HepG2 (cell line): ENCODE results near the gene ZXDC. TPM values are rescaled to one million over a fixed set of nuclear protein-coding genes. Genes with fewer than 3 reads are reported as not detected.

Source experiments
- ATF3 ChIP-seq: sonication (generic); formaldehyde crosslinking; IDR thresholded peaks from 2 replicates; pipeline ENCODE4 v1.4.0; 2020; ENCODE audit warnings: missing genetic modification reagents
- FOXM1 ChIP-seq: sonication (generic); formaldehyde crosslinking; IDR thresholded peaks from 2 replicates; pipeline ENCODE4 v1.5.0; 2020; ENCODE audit warnings: missing genetic modification reagents
- FOXP4 ChIP-seq: sonication (generic); formaldehyde crosslinking; IDR thresholded peaks from 2 replicates; pipeline ENCODE4 v1.4.0; 2020; ENCODE audit warnings: missing genetic modification reagents
- JUN ChIP-seq: sonication (generic); formaldehyde crosslinking; IDR thresholded peaks from 2 replicates; pipeline ENCODE4 v1.4.0; 2020; ENCODE audit warnings: mild to moderate bottlenecking, missing genetic modification reagents
- KDM5A ChIP-seq: fragments of 200-600 bp; sonication (generic); IDR thresholded peaks from 2 replicates; pipeline ENCODE4 v1.7.0; 2018; ENCODE audit warnings: antibody characterized with exemption, mild to moderate bottlenecking, low read length, borderline replicate concordance
- MBD4 ChIP-seq: IDR thresholded peaks from 2 replicates; pipeline ENCODE4 v1.6.1; 2012; ENCODE audit warnings: low read length, inconsistent platforms, borderline replicate concordance
- NONO ChIP-seq, 2 experiments: fragments of 450-650 bp in 1 of 2; sonication (generic) in 1 of 2; formaldehyde crosslinking in 1 of 2; IDR thresholded peaks in 1 of 2; conservative IDR thresholded peaks in 1 of 2; 2 replicates each; pipeline versions ENCODE4 v1.6.1 to v1.8.0; 2017 to 2022; ENCODE audit warnings: mild to moderate bottlenecking in 1 of 2, missing genetic modification reagents in 1 of 2, moderate library complexity in 1 of 2
- PITX1 ChIP-seq: sonication (generic); formaldehyde crosslinking; IDR thresholded peaks from 2 replicates; pipeline ENCODE4 v1.5.1; 2020; ENCODE audit warnings: mild to moderate bottlenecking, missing genetic modification reagents
- PRPF4 ChIP-seq: fragments of 200-400 bp; formaldehyde crosslinking; IDR thresholded peaks from 2 replicates; pipeline ENCODE4 v1.6.1; 2016; ENCODE audit warnings: low read length, low read depth; ENCODE audit not compliant: poor library complexity, severe bottlenecking
- RNF219 ChIP-seq: sonication (generic); formaldehyde crosslinking; IDR thresholded peaks from 2 replicates; pipeline ENCODE4 v1.5.0; 2020; ENCODE audit warnings: mild to moderate bottlenecking, missing genetic modification reagents
- SMYD3 ChIP-seq: sonication (generic); formaldehyde crosslinking; IDR thresholded peaks from 2 replicates; pipeline ENCODE4 v1.8.1; 2023; ENCODE audit warnings: mild to moderate bottlenecking, missing genetic modification reagents
- TBP ChIP-seq: sonication (generic); formaldehyde crosslinking; IDR thresholded peaks from 2 replicates; pipeline ENCODE4 v1.5.0; 2020; ENCODE audit warnings: missing genetic modification reagents
- U2AF2 ChIP-seq: fragments of 200-400 bp; formaldehyde crosslinking; IDR thresholded peaks from 2 replicates; pipeline ENCODE4 v1.6.1; 2017; ENCODE audit warnings: low read depth, mild to moderate bottlenecking, low read length
- XRCC5 ChIP-seq: fragments of 200-400 bp; formaldehyde crosslinking; optimal IDR thresholded peaks from 2 replicates; pipeline ENCODE3; 2017; ENCODE audit warnings: mild to moderate bottlenecking, low read length
- ZBTB33 ChIP-seq: sonication (generic); formaldehyde crosslinking; IDR thresholded peaks from 2 replicates; pipeline ENCODE4 v1.4.0; 2020; ENCODE audit warnings: missing genetic modification reagents
- ZFP1 ChIP-seq: IDR thresholded peaks from 2 replicates; pipeline ENCODE4 v1.6.1; 2016
- ZFP41 ChIP-seq: sonication (generic); formaldehyde crosslinking; IDR thresholded peaks from 2 replicates; pipeline ENCODE4 v1.4.0; 2020; ENCODE audit warnings: mild to moderate bottlenecking, missing genetic modification reagents, borderline replicate concordance
- ZNF337 ChIP-seq: sonication (generic); formaldehyde crosslinking; IDR thresholded peaks from 2 replicates; pipeline ENCODE4 v1.5.1; 2020; ENCODE audit warnings: missing genetic modification reagents, low read depth, mild to moderate bottlenecking, borderline replicate concordance
- ZNF788 ChIP-seq: sonication (generic); formaldehyde crosslinking; IDR thresholded peaks from 2 replicates; pipeline ENCODE4 v1.5.0; 2020; ENCODE audit warnings: mild to moderate bottlenecking, missing genetic modification reagents, borderline replicate concordance
- ZNF800 ChIP-seq: sonication (generic); formaldehyde crosslinking; IDR thresholded peaks from 2 replicates; pipeline ENCODE4 v1.4.0; 2020; ENCODE audit warnings: missing genetic modification reagents
- ZNF879 ChIP-seq: sonication (generic); formaldehyde crosslinking; IDR thresholded peaks from 2 replicates; pipeline ENCODE4 v1.8.1; 2023; ENCODE audit warnings: missing genetic modification reagents
- polyA plus RNA-seq, 8 experiments: library from polyadenylated mRNA; depleted of rRNA in 3 of 8; stranded (reverse) in 7 of 8; unstranded in 1 of 8; fragments of >200 nt; fragmentation: Illumina TruSeq in 4 of 8; extraction: Trizol in 4 of 8; gene quantifications; 2 replicates each; pipeline versions ENCODE4 v1.2.1 to v1.2.3, GENCODE V29; 2011 to 2016; ENCODE audit warnings: low read depth in 4 of 8, missing spikeins in 1 of 8, mixed read lengths in 1 of 8; ENCODE audit not compliant: insufficient read depth in 1 of 8
- total RNA-seq, 5 experiments: library from RNA; depleted of rRNA; stranded (reverse); fragments of >200 nt; fragmentation: Illumina TruSeq; extraction: Trizol; gene quantifications; 2 replicates each; pipeline ENCODE4 v1.2.3, GENCODE V29; 2016; ENCODE audit warnings: low read depth in 1 of 5

Gene ZXDC
- total and polyA plus RNA-seq, 2 of the 13 experiments (the other 11 are each of a cell fraction or from before 2014, with no cell fraction given): 17.6 to 21.2 TPM

- TF ChIP-seq SMYD3 (CRISPR knock-in tag) (no peak), FOXP4 (CRISPR knock-in tag) (peak; percentile 93), MBD4 (no peak), ZNF879 (CRISPR knock-in tag) (peak; percentile 45; the same call in 1 of the 2 replicates), FOXM1 (no peak), ZFP41 (CRISPR knock-in tag) (no peak), KDM5A (no peak), PITX1 (0 out of 2 replicates have a peak, but pooled peaks have one; percentile 40), TBP (CRISPR knock-in tag) (no peak), ZFP1 (CRISPR knock-in tag) (no peak), JUN (CRISPR knock-in tag) (no peak), ZBTB33 (CRISPR knock-in tag) (peak; percentile 77), NONO (IDR thresholded peaks at IDR 0.05) (no peak), NONO (CRISPR knock-in tag; conservative IDR thresholded peaks at IDR 0.05) (peak; percentile 90), ATF3 (CRISPR knock-in tag) (0 out of 2 replicates have a peak, but pooled peaks have one; percentile 30), RNF219 (CRISPR knock-in tag) (no peak), ZNF788 (peak; percentile 37; the same call in 1 of the 2 replicates), XRCC5 (peak; percentile 95), ZNF337 (CRISPR knock-in tag) (no peak), U2AF2 (no peak), ZNF800 (CRISPR knock-in tag) (peak; percentile 87), PRPF4 (no peak)
These were observed 86.4 kb downstream of the ZXDC start (continued) for GRCh38 chr3:126389112-126389793.
